ENCODE data around the gene ATF5.
"Not testable (repeated sequence)": the region's sequence is repeated elsewhere in the genome, so short reads cannot be mapped to it uniquely, and the experiment has no call there.

The ATF5 gene

GRCh38 chr19:49924004-49924880 is 4.8 kb upstream of the ATF5 start:
- Mint-ChIP-seq H3K27ac (peak overlapping the region; percentile 18), H3K9me3 (peaks cover under 1% of the 10 kb centered on the region)
- no peak for ATAC-seq

GRCh38 chr19:49924881-49925210 is 4.2 kb upstream of the ATF5 start:
- H3K4me3 Mint-ChIP-seq, DNase-seq, ATAC-seq, H3K9me3 Mint-ChIP-seq, H3K27me3 Mint-ChIP-seq: not testable (repeated sequence)
- Mint-ChIP-seq H3K27ac (peak overlapping the region; percentile 18), H3K36me3 (ENCODE audit: low read depth) (peaks cover 62% of the 10 kb centered on the region), H3K4me1 (peaks cover 73% of the 10 kb centered on the region)

More at GRCh38 chr19:49924004-49924880, 4.8 kb upstream of the ATF5 start:
- peaks cover 61% of the 10 kb centered on the region for H3K36me3 Mint-ChIP-seq (ENCODE audit: low read depth)
- no peak overlapping the region for H3K4me3 Mint-ChIP-seq
- peaks cover 4% of the 10 kb centered on the region for H3K27me3 Mint-ChIP-seq
- no peak for DNase-seq
- H3K4me1 Mint-ChIP-seq: peaks cover 69% of the 10 kb centered on the region

GRCh38 chr19:49925486-49925885 is 3.5 kb upstream of the ATF5 start:
- H3K4me3 Mint-ChIP-seq: peak overlapping the region; percentile 29
- H3K9me3 Mint-ChIP-seq: peaks cover 4% of the 10 kb centered on the region
- ATAC-seq (no peak), DNase-seq (no peak)
- peaks cover 66% of the 10 kb centered on the region for H3K36me3 Mint-ChIP-seq (ENCODE audit: low read depth)
- H3K27me3 Mint-ChIP-seq: peaks cover 10% of the 10 kb centered on the region
- H3K27ac Mint-ChIP-seq: peak overlapping the region; percentile 46
- H3K4me1 Mint-ChIP-seq: peaks cover 78% of the 10 kb centered on the region

- peak overlapping the region; percentile 45 for H3K4me3 Mint-ChIP-seq
- H3K27ac Mint-ChIP-seq: no peak overlapping the region
- peaks cover 10% of the 10 kb centered on the region for H3K27me3 Mint-ChIP-seq
- peaks cover 4% of the 10 kb centered on the region for H3K9me3 Mint-ChIP-seq
- H3K36me3 Mint-ChIP-seq (ENCODE audit: low read depth): peaks cover 65% of the 10 kb centered on the region
- ATAC-seq: no peak
- DNase-seq: no peak
- H3K4me1 Mint-ChIP-seq: peaks cover 79% of the 10 kb centered on the region
These were observed 2.5 kb upstream of the ATF5 start for GRCh38 chr19:49926515-49926914.

GRCh38 chr19:49927526-49928264 is 1.3 kb upstream of the ATF5 start:
- H3K4me1 Mint-ChIP-seq: peaks cover 77% of the 10 kb centered on the region

GRCh38 chr19:49929611-49930482 is 842 bp downstream of the ATF5 start:
- DNase-seq (peak; percentile 92), ATAC-seq (peak; percentile 88)
- H3K27me3 Mint-ChIP-seq: peaks cover 10% of the 10 kb centered on the region
- H3K9me3 Mint-ChIP-seq: peaks cover 4% of the 10 kb centered on the region
- peak overlapping the region; percentile 99 for H3K27ac Mint-ChIP-seq
- H3K4me1 Mint-ChIP-seq: peaks cover 72% of the 10 kb centered on the region
- H3K4me3 Mint-ChIP-seq: peak overlapping the region; percentile 99
- H3K36me3 Mint-ChIP-seq (ENCODE audit: low read depth): peaks cover 58% of the 10 kb centered on the region

More at GRCh38 chr19:49927526-49928264, 1.3 kb upstream of the ATF5 start:
- peak overlapping the region; percentile 99 for H3K27ac Mint-ChIP-seq
- H3K27me3 Mint-ChIP-seq: peaks cover 10% of the 10 kb centered on the region
- DNase-seq (no peak), ATAC-seq (no peak)
- peak overlapping the region; percentile 99 for H3K4me3 Mint-ChIP-seq
- H3K36me3 Mint-ChIP-seq (ENCODE audit: low read depth): peaks cover 67% of the 10 kb centered on the region
- H3K9me3 Mint-ChIP-seq: peaks cover 4% of the 10 kb centered on the region

- H3K4me3 Mint-ChIP-seq: peak overlapping the region; percentile 99
- H3K9me3 Mint-ChIP-seq: peaks cover 4% of the 10 kb centered on the region
- no peak overlapping the region for H3K27ac Mint-ChIP-seq
- DNase-seq (no peak), ATAC-seq (no peak)
- peaks cover 52% of the 10 kb centered on the region for H3K36me3 Mint-ChIP-seq (ENCODE audit: low read depth)
- peaks cover 10% of the 10 kb centered on the region for H3K27me3 Mint-ChIP-seq
- H3K4me1 Mint-ChIP-seq: peaks cover 69% of the 10 kb centered on the region
These were observed 1.5 kb downstream of the ATF5 start for GRCh38 chr19:49930483-49931011.

GRCh38 chr19:49931293-49932040 is 2.5 kb downstream of the ATF5 start:
- Mint-ChIP-seq H3K27ac (peak overlapping the region; percentile 52), H3K4me3 (peak overlapping the region; percentile 23), H3K36me3 (ENCODE audit: low read depth) (peaks cover 47% of the 10 kb centered on the region), H3K27me3 (peaks cover 10% of the 10 kb centered on the region), H3K4me1 (peaks cover 64% of the 10 kb centered on the region), H3K9me3 (peaks cover 4% of the 10 kb centered on the region)
- DNase-seq (no peak), ATAC-seq (no peak)

GRCh38 chr19:49932041-49932451 is 3.0 kb downstream of the ATF5 start:
- ATAC-seq (no peak), DNase-seq (no peak)
- H3K27me3 Mint-ChIP-seq: peaks cover 10% of the 10 kb centered on the region
- H3K9me3 Mint-ChIP-seq: peaks cover 4% of the 10 kb centered on the region
- peaks cover 42% of the 10 kb centered on the region for H3K36me3 Mint-ChIP-seq (ENCODE audit: low read depth)
- H3K27ac Mint-ChIP-seq: no peak overlapping the region
- peaks cover 59% of the 10 kb centered on the region for H3K4me1 Mint-ChIP-seq
- peak overlapping the region; percentile 23 for H3K4me3 Mint-ChIP-seq

GRCh38 chr19:49932731-49933131 is 3.7 kb downstream of the ATF5 start:
- ATAC-seq (no peak), DNase-seq (peak; percentile 46)
- H3K27me3 Mint-ChIP-seq: peaks cover 10% of the 10 kb centered on the region
- H3K4me3 Mint-ChIP-seq: no peak overlapping the region
- peaks cover 54% of the 10 kb centered on the region for H3K4me1 Mint-ChIP-seq
- H3K27ac Mint-ChIP-seq: no peak overlapping the region
- H3K9me3 Mint-ChIP-seq: peaks cover 4% of the 10 kb centered on the region
- peaks cover 35% of the 10 kb centered on the region for H3K36me3 Mint-ChIP-seq (ENCODE audit: low read depth)

- peaks cover 9% of the 10 kb centered on the region for H3K27me3 Mint-ChIP-seq
- H3K36me3 Mint-ChIP-seq (ENCODE audit: low read depth): peaks cover 29% of the 10 kb centered on the region
- no peak overlapping the region for H3K27ac Mint-ChIP-seq
- DNase-seq (no peak), ATAC-seq (no peak)
- peaks cover 47% of the 10 kb centered on the region for H3K4me1 Mint-ChIP-seq
- H3K4me3 Mint-ChIP-seq: no peak overlapping the region
- peaks cover 4% of the 10 kb centered on the region for H3K9me3 Mint-ChIP-seq
These were observed 4.6 kb downstream of the ATF5 start for GRCh38 chr19:49933643-49934042.

GRCh38 chr19:49936549-49936948 is 7.5 kb downstream of the ATF5 start:
- Mint-ChIP-seq H3K36me3 (ENCODE audit: low read depth) (peaks cover 12% of the 10 kb centered on the region), H3K4me3 (no peak overlapping the region), H3K9me3 (no peaks in the 10 kb centered on the region), H3K4me1 (peaks cover 22% of the 10 kb centered on the region), H3K27ac (no peak overlapping the region), H3K27me3 (no peaks in the 10 kb centered on the region)
- DNase-seq (no peak), ATAC-seq (no peak)

GRCh38 chr19:49937750-49938381 is 8.9 kb downstream of the ATF5 start:
- peak; percentile 80 for ATAC-seq
- peaks cover 2% of the 10 kb centered on the region for H3K27me3 Mint-ChIP-seq
- H3K36me3 Mint-ChIP-seq (ENCODE audit: low read depth): peaks cover 4% of the 10 kb centered on the region

More at GRCh38 chr19:49937750-49938381, 8.9 kb downstream of the ATF5 start:
- H3K4me3 Mint-ChIP-seq: no peak overlapping the region
- H3K9me3 Mint-ChIP-seq: no peaks in the 10 kb centered on the region
- H3K4me1 Mint-ChIP-seq: peaks cover 12% of the 10 kb centered on the region
- DNase-seq: peak; percentile 88
- H3K27ac Mint-ChIP-seq: no peak overlapping the region
